Choroid plexus epithelial cell (primary cell): ENCODE results near the gene PPP1R12B.
"Not testable (repeated sequence)": the region's sequence is repeated elsewhere in the genome, so short reads cannot be mapped to it uniquely, and the experiment has no call there.

Source experiments
- DNase-seq: peaks from one replicate; pipeline ENCODE4 v3.0.0-alpha.2; 2010; ENCODE audit warnings: low read depth
- H3K4me3 ChIP-seq: 2 replicates; pipeline ENCODE4 v1.5.1; 2011; ENCODE audit warnings: low read depth, mild to moderate bottlenecking, control low read depth, low read length, moderate library complexity
- CTCF ChIP-seq: conservative IDR thresholded peaks from 2 replicates; pipeline ENCODE4 v1.5.1; 2011; ENCODE audit warnings: low read depth, mild to moderate bottlenecking, control low read depth, inconsistent platforms, low read length, moderate library complexity

The PPP1R12B gene

GRCh38 chr1:202540448-202540847 lies 191.9 kb downstream of the PPP1R12B start:
- DNase-seq: no peak
- TF ChIP-seq CTCF: no peak
- no peak overlapping the region for H3K4me3 ChIP-seq

- not testable (repeated sequence) for DNase-seq, H3K4me3 ChIP-seq
These were observed 192.4 kb downstream of the PPP1R12B start for GRCh38 chr1:202540858-202541257.

GRCh38 chr1:202542415-202542814 lies 193.9 kb downstream of the PPP1R12B start:
- not testable (repeated sequence) for H3K4me3 ChIP-seq, DNase-seq

DNA sequence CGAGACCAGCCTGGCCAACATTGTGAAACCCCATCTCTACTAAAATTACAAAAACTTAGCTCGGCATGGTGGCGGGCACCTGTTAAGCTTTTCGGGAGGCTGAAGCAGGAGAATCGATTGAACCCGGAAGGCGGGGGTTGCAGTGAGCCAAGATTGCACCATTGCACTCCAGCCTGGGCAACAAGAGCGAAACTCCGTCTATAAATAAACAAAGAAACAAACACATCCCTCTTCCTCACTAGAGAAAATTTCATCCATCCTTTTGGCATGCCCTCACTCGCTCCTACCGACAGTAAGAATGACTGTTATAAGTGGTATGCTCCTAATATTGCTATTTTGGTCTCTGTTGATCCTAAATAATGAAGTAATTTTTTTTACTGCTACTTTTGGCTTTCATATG lies 195.0 kb downstream of the PPP1R12B start:
- DNase-seq, H3K4me3 ChIP-seq: not testable (repeated sequence)

GRCh38 chr1:202544766-202545449 lies 196.4 kb downstream of the PPP1R12B start:
- not testable (repeated sequence) for DNase-seq, H3K4me3 ChIP-seq

- DNase-seq, H3K4me3 ChIP-seq: not testable (repeated sequence)
These were observed 197.3 kb downstream of the PPP1R12B start for GRCh38 chr1:202545647-202546303.

DNA sequence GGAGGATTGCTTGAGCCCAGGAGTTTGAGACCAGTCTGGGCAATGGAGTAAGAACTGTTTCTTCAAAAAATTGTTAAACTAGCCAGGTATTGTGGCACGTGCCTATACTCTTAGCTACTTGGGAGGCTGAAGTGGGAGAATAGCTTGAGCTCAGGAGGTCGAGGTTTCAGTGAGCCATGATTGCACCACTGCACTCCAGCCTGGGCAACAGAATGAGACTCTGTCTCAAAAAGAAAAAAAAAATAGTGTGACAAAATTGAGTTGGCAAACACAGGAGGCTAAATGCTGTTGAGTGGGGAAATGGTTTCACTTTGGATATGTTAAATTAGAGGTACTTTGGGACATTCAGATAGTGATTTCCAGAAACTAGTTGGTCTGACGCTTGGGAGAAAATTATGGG lies 197.9 kb downstream of the PPP1R12B start:
- H3K4me3 ChIP-seq, DNase-seq: not testable (repeated sequence)

DNA sequence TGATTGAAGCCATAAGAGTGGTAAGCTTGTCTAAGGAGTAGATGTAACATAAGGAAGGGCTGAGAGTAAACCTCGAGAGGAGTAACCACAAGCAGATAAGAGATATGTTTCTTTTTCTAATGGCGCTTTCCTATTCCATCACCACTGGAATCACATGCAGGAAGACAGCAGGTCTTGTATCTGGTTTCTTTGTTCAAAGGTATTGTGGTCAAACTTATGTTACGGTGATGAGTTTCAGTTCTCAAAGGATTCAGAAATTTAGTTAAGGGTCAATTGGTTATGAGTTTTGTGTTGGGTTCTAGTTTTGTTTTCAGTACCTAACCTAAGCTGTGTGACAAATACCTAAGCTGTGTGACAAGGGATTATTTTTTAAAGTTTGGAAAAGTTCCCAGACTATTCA lies 198.3 kb downstream of the PPP1R12B start:
- H3K4me3 ChIP-seq: not testable (repeated sequence)
- peak; percentile 53 for DNase-seq

DNA sequence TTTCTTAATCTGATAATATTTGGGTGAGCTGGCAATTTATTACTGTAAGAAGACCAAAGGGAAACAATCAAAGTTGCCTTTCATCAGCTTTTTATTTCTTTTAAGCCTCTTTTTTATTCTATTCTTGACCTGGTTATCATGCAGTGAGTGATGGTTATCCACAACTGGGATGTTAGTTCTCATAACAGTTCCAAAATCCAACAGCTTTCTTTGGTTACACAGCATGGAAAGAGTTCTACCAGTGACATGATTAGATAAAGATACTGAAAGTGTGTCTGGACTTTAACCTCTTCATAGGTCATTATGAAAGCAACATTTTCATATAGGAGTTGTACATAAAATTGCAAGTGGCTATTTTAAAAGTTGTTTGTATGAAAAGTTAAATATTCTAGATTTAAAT lies 198.7 kb downstream of the PPP1R12B start:
- no peak for TF ChIP-seq CTCF
- DNase-seq: no peak
- H3K4me3 ChIP-seq: no peak overlapping the region

GRCh38 chr1:202550088-202550487 lies 201.6 kb downstream of the PPP1R12B start:
- not testable (repeated sequence) for H3K4me3 ChIP-seq, DNase-seq

DNA sequence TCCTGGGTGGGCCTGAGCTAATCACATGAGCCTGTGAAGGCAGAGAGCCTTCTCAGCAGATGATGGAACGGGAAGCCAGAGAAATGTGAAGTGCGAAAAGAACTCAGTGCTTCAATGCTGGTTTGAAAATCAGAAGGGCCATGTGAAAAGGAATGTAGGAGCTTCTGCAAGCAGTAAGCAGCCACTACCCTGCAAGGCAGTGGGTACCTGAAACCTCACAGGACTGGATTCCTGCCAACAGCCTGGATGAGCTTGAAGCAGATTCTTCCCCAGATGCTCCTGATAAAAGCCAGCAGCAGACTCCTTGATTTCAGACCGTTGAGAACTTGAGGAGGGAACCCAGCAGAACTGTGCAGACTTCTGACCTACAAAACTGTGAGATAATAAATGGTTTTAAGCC lies 203.2 kb downstream of the PPP1R12B start:
- TF ChIP-seq CTCF: no peak
- no peak overlapping the region for H3K4me3 ChIP-seq
- DNase-seq: peak; percentile 62

DNA sequence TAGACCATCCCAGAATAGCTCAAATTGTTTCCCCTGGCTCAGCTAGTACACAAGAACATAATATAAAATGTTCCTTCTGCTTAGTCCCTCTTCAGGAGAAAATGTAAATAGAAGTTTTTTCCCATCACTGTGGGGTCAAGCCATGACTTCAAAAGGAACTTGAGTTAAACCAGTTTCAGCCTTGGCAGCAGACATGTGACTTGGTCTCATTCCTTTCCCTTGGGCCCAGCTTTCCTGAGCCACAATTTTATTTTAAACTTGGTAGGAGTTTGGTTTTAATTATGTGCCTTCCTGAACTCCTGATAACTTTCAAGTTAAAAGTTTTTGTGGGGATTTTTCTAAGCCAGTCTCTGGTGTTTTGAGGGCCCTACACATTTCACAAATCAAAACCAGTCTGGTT lies 204.1 kb downstream of the PPP1R12B start:
- H3K4me3 ChIP-seq, DNase-seq: not testable (repeated sequence)

DNA sequence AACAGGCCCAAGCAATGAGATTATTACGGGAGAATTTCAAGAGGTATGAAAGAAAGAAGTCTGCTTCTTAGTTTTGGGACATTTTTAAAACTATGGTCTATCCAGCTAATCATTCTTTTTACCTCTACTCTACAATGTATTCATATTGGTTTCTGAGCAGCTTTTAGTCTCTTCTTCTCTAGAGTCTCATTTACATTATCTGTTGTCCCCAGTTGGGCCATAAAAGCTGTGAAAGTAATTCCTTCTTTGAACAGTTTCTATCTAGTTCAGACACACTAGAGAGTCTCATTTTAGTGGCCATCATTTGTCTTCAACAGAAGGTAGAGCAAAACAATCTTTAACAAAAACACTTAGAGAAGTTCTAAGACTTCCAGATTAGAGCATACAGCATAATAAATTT lies 204.6 kb downstream of the PPP1R12B start:
- not testable (repeated sequence) for DNase-seq

More for the DNA sequence above, 204.6 kb downstream of the PPP1R12B start:
- not testable (repeated sequence) for H3K4me3 ChIP-seq
